Stimulated activated naive CD8-positive, alpha-beta T cell treated with anti-CD3 and anti-CD28 coated beads, Interleukin-15, Interleukin-2, amounts not matched to agents 100 U/mL and 50 U/mL, for 24 hours (primary cell): ENCODE data around the gene TRABD.
"Not testable (repeated sequence)": the region's sequence is repeated elsewhere in the genome, so short reads cannot be mapped to it uniquely, and the experiment has no call there.

Source experiments
- ATAC-seq: fragments of 150-1000 bp; cut with Tn5 transposase; one replicate; pipeline ENCODE4 v1.10.0; 2021
- DNase-seq: peaks from one replicate; pipeline ENCODE4 v3.0.0; 2021

TRABD gene

GRCh38 chr22:50151571-50152537 is 33.9 kb upstream of the TRABD start:
- no peak for DNase-seq
- no peak for ATAC-seq

- DNase-seq (no peak), ATAC-seq (no peak)
Observed at GRCh38 chr22:50153056-50153755, 32.5 kb upstream of the TRABD start.

GRCh38 chr22:50153756-50154140 is 32.0 kb upstream of the TRABD start:
- ATAC-seq = no peak

GRCh38 chr22:50157709-50158375 is 27.9 kb upstream of the TRABD start:
- ATAC-seq (no peak), DNase-seq (no peak)

More at GRCh38 chr22:50153756-50154140, 32.0 kb upstream of the TRABD start:
- DNase-seq = no peak

GRCh38 chr22:50160947-50161346 is 24.8 kb upstream of the TRABD start:
- DNase-seq (no peak), ATAC-seq (no peak)

GRCh38 chr22:50161508-50162390 is 24.0 kb upstream of the TRABD start:
- DNase-seq (no peak), ATAC-seq (no peak)

GRCh38 chr22:50162391-50162956 is 23.2 kb upstream of the TRABD start:
- no peak for ATAC-seq
- DNase-seq = no peak

GRCh38 chr22:50165436-50166123 is 20.1 kb upstream of the TRABD start:
- ATAC-seq = no peak
- no peak for DNase-seq

- ATAC-seq (no peak), DNase-seq (no peak)
Observed at GRCh38 chr22:50167689-50168489, 17.8 kb upstream of the TRABD start.

GRCh38 chr22:50168490-50169180 is 17.1 kb upstream of the TRABD start:
- not testable (repeated sequence) for DNase-seq, ATAC-seq

GRCh38 chr22:50169181-50169759 is 16.4 kb upstream of the TRABD start:
- ATAC-seq (no peak), DNase-seq (peak; percentile 11)

- ATAC-seq (peak; percentile 52), DNase-seq (peak; percentile 69)
Observed at GRCh38 chr22:50169774-50170341, 15.9 kb upstream of the TRABD start.

GRCh38 chr22:50170453-50171318 is 15.0 kb upstream of the TRABD start, which contains the start of gene PANX2:
TSS of gene PANX2 (plus strand) at chr22:50170731. CDS start at chr22:50170731, 0 bp downstream.
- DNase-seq = peak; percentile 16
- peak; percentile 5 for ATAC-seq

- ATAC-seq (no peak), DNase-seq (no peak)
Observed at GRCh38 chr22:50171319-50171964, 14.3 kb upstream of the TRABD start.

- DNase-seq (no peak), ATAC-seq (no peak)
Observed at GRCh38 chr22:50171965-50172421, 13.7 kb upstream of the TRABD start.

GRCh38 chr22:50173311-50173982 is 12.3 kb upstream of the TRABD start:
- no peak for ATAC-seq
- peak; percentile 10 for DNase-seq
